Heart left ventricle (tissue), 16 donors: ENCODE data around the gene PRODH. TPM values are rescaled to one million over a fixed set of nuclear protein-coding genes. Genes with fewer than 3 reads are reported as not detected.

ENCODE experiments used
- ATAC-seq, 4 donors: fragments of 200-7000 bp; cut with Tn5 transposase; one replicate each; pipeline ENCODE4 v1.9.1; 2020 to 2022; ENCODE audit warnings: moderate library complexity in 4 of 4, mild to moderate bottlenecking in 3 of 4, moderate number of reproducible peaks in 1 of 4
- DNase-seq, 5 donors: peaks; one replicate each; pipeline ENCODE4 v3.0.0-alpha.2; 2020
- H3K27ac ChIP-seq, 12 donors: fragments of 200-600 bp; sonication (generic) in 4 of 12; one replicate each; pipeline versions ENCODE4 v1.5.0 to v1.8.0; 2016 to 2022; ENCODE audit warnings: mild to moderate bottlenecking in 2 of 12
- H3K27me3 ChIP-seq, 9 donors: fragments of 200-600 bp; sonication (generic) in 2 of 9; one replicate each; pipeline versions ENCODE4 v1.5.1 to v1.8.0; 2016 to 2022; ENCODE audit warnings: mild to moderate bottlenecking in 3 of 9
- H3K36me3 ChIP-seq, 9 donors: fragments of 200-600 bp; sonication (generic) in 2 of 9; one replicate each; pipeline versions ENCODE4 v1.5.0 to v1.8.0; 2018 to 2022; ENCODE audit warnings: mild to moderate bottlenecking in 2 of 9
- H3K4me1 ChIP-seq, 12 donors: fragments of 200-600 bp; sonication (generic) in 4 of 12; one replicate each; pipeline versions ENCODE4 v1.5.0 to v1.8.0; 2016 to 2022; ENCODE audit warnings: mild to moderate bottlenecking in 3 of 12
- H3K4me3 ChIP-seq, 12 donors: fragments of 200-600 bp; sonication (generic) in 4 of 12; one replicate each; pipeline versions ENCODE4 v1.5.0 to v1.8.0; 2017 to 2022; ENCODE audit warnings: mild to moderate bottlenecking in 9 of 12, moderate library complexity in 4 of 12
- H3K9me3 ChIP-seq, 12 donors: fragments of 200-600 bp; sonication (generic) in 4 of 12; one replicate each; pipeline versions ENCODE4 v1.5.0 to v1.8.0; 2016 to 2022; ENCODE audit warnings: mild to moderate bottlenecking in 1 of 12
- CTCF ChIP-seq, 12 donors: fragments of 200-600 bp; sonication (generic) in 4 of 12; IDR thresholded peaks; one replicate each; pipeline versions ENCODE4 v1.5.0 to v1.8.0; 2018 to 2022; ENCODE audit warnings: antibody characterized with exemption in 12 of 12, mild to moderate bottlenecking in 5 of 12
- POLR2A ChIP-seq, 2 donors: fragments of 450-650 bp; IDR thresholded peaks; one replicate each; pipeline ENCODE4 v1.6.1; 2017; ENCODE audit warnings: antibody characterized with exemption in 2 of 2, mild to moderate bottlenecking in 2 of 2, moderate library complexity in 2 of 2
- WGBS, 4 donors: extraction: QIAGEN DNeasy Blood & Tissue Kit in 2 of 4; methylation state at CpG; one replicate each; pipeline versions ENCODE4 v1.1.5 to v1.1.7; 2013 to 2018; 5-methylcytosine and 5-hydroxymethylcytosine counted together
- intact Hi-C, 10 donors: fragments of 100-400 bp; cut with DNase I; formaldehyde crosslinking; loops; one replicate each; pipeline versions ENCODE4 v1.11.1 to v1.14.2; 2022
- polyA plus RNA-seq, 2 donors: library from polyadenylated mRNA; stranded (reverse); fragments of 200-250 nt; gene quantifications; one replicate each; pipeline ENCODE4 v1.2.3, GENCODE V29; 2013
- total RNA-seq, 9 donors: library from RNA; depleted of rRNA in 2 of 9; stranded (reverse); fragments of >200 nt in 2 of 9; fragmentation: NEBNext Ultra II Directional in 3 of 9; extraction: Animal tissue kit (Norgen Biotek cat#: 25700) in 3 of 9; gene quantifications; one replicate each; pipeline versions ENCODE4 v1.1.0 to v1.2.4, GENCODE V29; 2016 to 2023
- donor health status: ischemic (EF 13 %, LVEDD 7.1; RV severe dilation, severe dysfunction).
- donor health status: healthy with polysubstance abuse.
- donor health status: DM: no; HTN: yes; CAD: no.
- donor health status: DM: no; HTN: no; CAD: no.
- donor health status: ischemic (EF 25% LVEDD 6.9; RV normal size, moderate dysfunction).
- donor health status: ischemic (EF 25% LVEDD 5.7; RV mildly dilated, moderate dysfunction).
- donor health status: healthy.
- donor health status: DM: yes; HTN: yes; CAD: no.
- donor health status: ischemic (EF 35%, LVEDD 5.7; RV mildly dilated, moderate dysfunction).
- donor health status: nonischemic (EF 11% LVEDD 7.7; RV severe dilation, severe dysfunction).
- donor health status: DM: yes; HTN: yes; CAD: no.
- donor health status: PGD.
- donor health status: ischemic (EF 29% LVEDD 5.4; RV normal size, mild dysfunction).
- donor health status: nonischemic (EF 23%, LVEDD 6.1; RV moderate dilation, normal function).

PRODH gene
- total and polyA plus RNA-seq, 11 donors = 3.3 to 25.0 (median 7.5) TPM

- Histone ChIP-seq H3K36me3 (no peaks in the 10 kb centered on the region), H3K9me3 (no peaks in the 10 kb centered on the region), H3K4me1 (no peaks in the 10 kb centered on the region), H3K4me3 (no peak overlapping the region), H3K27me3 (no peaks in the 10 kb centered on the region), H3K27ac (no peak overlapping the region)
- no CpG with 5 or more reads among the region's 7 CpGs for WGBS, 4 donors
- DNase-seq (no peak), ATAC-seq (no peak)
- TF ChIP-seq CTCF (IDR thresholded peaks at IDR 0.05) (no peak), POLR2A (IDR thresholded peaks at IDR 0.05) (no peak)
- intact Hi-C loops = no loop called here
Measured at GRCh38 chr22:18933914-18934313, 2.2 kb downstream of the PRODH start.

GRCh38 chr22:18931905-18932652, 4.0 kb downstream of the PRODH start:
- TF ChIP-seq CTCF (IDR thresholded peaks at IDR 0.05) (no peak), POLR2A (IDR thresholded peaks at IDR 0.05) (no peak)
- H3K27me3 ChIP-seq = no peaks in the 10 kb centered on the region
- no peaks in the 10 kb centered on the region for H3K4me1 ChIP-seq
- ATAC-seq (no peak), DNase-seq (no peak)
- H3K27ac ChIP-seq = no peak overlapping the region
- H3K9me3 ChIP-seq = no peaks in the 10 kb centered on the region
- no peak overlapping the region for H3K4me3 ChIP-seq
- no peaks in the 10 kb centered on the region for H3K36me3 ChIP-seq
- no CpG with 5 or more reads among the region's 16 CpGs for WGBS, 4 donors
- intact Hi-C loops = no loop called here

GRCh38 chr22:18929459-18929858, 6.6 kb downstream of the PRODH start:
- TF ChIP-seq CTCF (IDR thresholded peaks at IDR 0.05) = no peak
- no peaks in the 10 kb centered on the region for H3K36me3 ChIP-seq
- no peaks in the 10 kb centered on the region for H3K4me1 ChIP-seq
- 4% methylated on average over 2 of the region's 5 CpGs; no CpG with 5 or more reads in 3 of the 4 donors for WGBS, 4 donors
- no peaks in the 10 kb centered on the region for H3K9me3 ChIP-seq
- ATAC-seq (peak; percentile 94 to 96 (median 94)), DNase-seq (peak in 1 of 5 donors; percentile 17)
- peak overlapping the region in 2 of 12 donors; percentile 64 to 67 for H3K27ac ChIP-seq
- intact Hi-C loops = no loop called here
- no peaks in the 10 kb centered on the region for H3K27me3 ChIP-seq
- no peak overlapping the region for H3K4me3 ChIP-seq

- H3K27me3 ChIP-seq = no peaks in the 10 kb centered on the region
- H3K4me3 ChIP-seq = no peak overlapping the region
- H3K4me1 ChIP-seq = no peaks in the 10 kb centered on the region
- ATAC-seq (no peak), DNase-seq (no peak)
- WGBS, 4 donors = no CpG with 5 or more reads among the region's 5 CpGs
- intact Hi-C loops = no loop called here
- no peak for TF ChIP-seq POLR2A (IDR thresholded peaks at IDR 0.05)
- no peak for TF ChIP-seq CTCF (IDR thresholded peaks at IDR 0.05)
- H3K9me3 ChIP-seq = no peaks in the 10 kb centered on the region
- H3K27ac ChIP-seq = no peak overlapping the region
- no peaks in the 10 kb centered on the region for H3K36me3 ChIP-seq
Measured at GRCh38 chr22:18927573-18927972, 8.5 kb downstream of the PRODH start.
